IMR-90 (cell line): ENCODE measurements around the gene UBE2E2. TPM values are rescaled to one million over a fixed set of nuclear protein-coding genes. Genes with fewer than 3 reads are reported as not detected.

ENCODE experiments used
- ATAC-seq: fragments of 200-7000 bp; cut with Tn5 transposase; 2 replicates; pipeline ENCODE4 v1.9.1; 2020; ENCODE audit warnings: low read depth, mild to moderate bottlenecking, moderate library complexity
- BruUV-seq: library from RNA; stranded (reverse); fragments of 400-500 nt; replicated peaks from 2 replicates; lab custom pipeline; 2021; lab: Mats Ljungman, UMichigan
- CTCF ChIA-PET: fragments of 300-600 bp; formaldehyde crosslinking; extraction: SDS; loops from one replicate; lab custom pipeline; 2021; ENCODE audit warnings: antibody characterized with exemption; lab: Yijun Ruan, JAX
- POLR2A ChIA-PET: fragments of 300-600 bp; sonication (Branson Sonifier 250); formaldehyde crosslinking; loops from one replicate; lab custom pipeline; 2022; ENCODE audit warnings: antibody characterized with exemption; ENCODE audit not compliant: unreplicated experiment; lab: Charles Lee
- DNase-seq: peaks from one replicate; pipeline ENCODE4 v3.0.0; 2013
- H2AFZ ChIP-seq: replicated peaks from 2 replicates; pipeline ENCODE3; 2013; ENCODE audit warnings: low read length, mild to moderate bottlenecking; ENCODE audit not compliant: poor library complexity
- H2AK5ac ChIP-seq: 2 replicates; pipeline ENCODE4 v1.6.1; 2013; ENCODE audit warnings: low read depth, low read length, inconsistent platforms
- H2AK9ac ChIP-seq: replicated peaks from 2 replicates; pipeline ENCODE3; 2013; ENCODE audit warnings: mild to moderate bottlenecking, low read depth, low read length, moderate library complexity; ENCODE audit not compliant: poor library complexity
- H2BK120ac ChIP-seq: 2 replicates; pipeline ENCODE4 v1.6.1; 2013; ENCODE audit warnings: low read depth, low read length, inconsistent platforms
- H2BK15ac ChIP-seq: 3 replicates; pipeline ENCODE4 v1.6.1; 2013; ENCODE audit warnings: low read depth, low read length, inconsistent platforms
- H2BK20ac ChIP-seq: 2 replicates; pipeline ENCODE4 v1.6.1; 2013; ENCODE audit warnings: low read depth, mild to moderate bottlenecking, inconsistent platforms, low read length, moderate library complexity
- H2BK5ac ChIP-seq: 2 replicates; pipeline ENCODE4 v1.6.1; 2013; ENCODE audit warnings: mild to moderate bottlenecking, low read depth, low read length, inconsistent platforms; ENCODE audit not compliant: poor library complexity, severe bottlenecking
- H3K14ac ChIP-seq: replicated peaks from 2 replicates; pipeline ENCODE4 v1.6.1; 2013; ENCODE audit warnings: low read depth, low read length, inconsistent platforms
- H3K18ac ChIP-seq: 2 replicates; pipeline ENCODE4 v1.6.1; 2013; ENCODE audit warnings: low read depth, low read length, control low read depth
- H3K23ac ChIP-seq: 2 replicates; pipeline ENCODE4 v1.6.1; 2013; ENCODE audit warnings: low read depth, low read length, inconsistent platforms
- H3K27ac ChIP-seq: 2 replicates; pipeline ENCODE4 v1.5.1; 2013; ENCODE audit warnings: mild to moderate bottlenecking, control low read depth, low read length; ENCODE audit not compliant: insufficient read depth
- H3K27me3 ChIP-seq: 2 replicates; pipeline ENCODE4 v1.6.1; 2013; ENCODE audit warnings: low read length; ENCODE audit not compliant: control insufficient read depth, insufficient read depth
- H3K36me3 ChIP-seq: 2 replicates; pipeline ENCODE4 v1.6.1; 2013; ENCODE audit warnings: low read length, mixed read lengths; ENCODE audit not compliant: control insufficient read depth, insufficient read depth
- H3K4ac ChIP-seq: 2 replicates; pipeline ENCODE4 v1.6.1; 2013; ENCODE audit warnings: low read depth, low read length, inconsistent platforms
- H3K4me1 ChIP-seq: 2 replicates; pipeline ENCODE4 v1.6.1; 2013; ENCODE audit warnings: low read length, mixed read lengths; ENCODE audit not compliant: control insufficient read depth, insufficient read depth
- H3K4me2 ChIP-seq: 2 replicates; pipeline ENCODE4 v1.6.1; 2013; ENCODE audit warnings: low read depth, mild to moderate bottlenecking, control low read depth, low read length, moderate library complexity
- H3K4me3 ChIP-seq: 2 replicates; pipeline ENCODE4 v1.5.1; 2013; ENCODE audit warnings: low read depth, mild to moderate bottlenecking, control low read depth, low read length, moderate library complexity; ENCODE audit not compliant: insufficient read depth
- H3K56ac ChIP-seq: 2 replicates; pipeline ENCODE4 v1.6.1; 2013; ENCODE audit warnings: low read length, inconsistent platforms; ENCODE audit not compliant: insufficient read depth; ENCODE audit errors: extremely low read depth
- H3K79me1 ChIP-seq, 2 experiments: 2 replicates each; pipeline ENCODE4 v1.6.1; 2013; ENCODE audit warnings: low read length in 2 of 2, inconsistent platforms in 1 of 2, low read depth in 1 of 2
- H3K9ac ChIP-seq: 2 replicates; pipeline ENCODE4 v1.6.1; 2013; ENCODE audit warnings: low read depth, low read length, control low read depth
- H3K9me1 ChIP-seq: 2 replicates; pipeline ENCODE4 v1.6.1; 2013; ENCODE audit warnings: low read length, inconsistent platforms; ENCODE audit not compliant: insufficient read depth
- H3K9me3 ChIP-seq: 2 replicates; pipeline ENCODE4 v1.6.1; 2013; ENCODE audit warnings: low read length; ENCODE audit not compliant: control insufficient read depth, insufficient read depth
- H4K20me1 ChIP-seq: 2 replicates; pipeline ENCODE4 v1.6.1; 2013; ENCODE audit warnings: low read length, inconsistent platforms; ENCODE audit not compliant: insufficient read depth
- H4K5ac ChIP-seq: 2 replicates; pipeline ENCODE4 v1.6.1; 2013; ENCODE audit warnings: mild to moderate bottlenecking, low read depth, low read length, control low read depth
- H4K8ac ChIP-seq, 2 experiments: 2 replicates each; pipeline ENCODE4 v1.6.1; 2013; ENCODE audit warnings: low read depth in 2 of 2, low read length in 2 of 2, control low read depth in 1 of 2, inconsistent platforms in 1 of 2
- H4K91ac ChIP-seq: 2 replicates; pipeline ENCODE4 v1.6.1; 2013; ENCODE audit warnings: low read depth, low read length, inconsistent platforms; ENCODE audit not compliant: insufficient read depth
- BHLHE40 ChIP-seq: fragments of 150-350 bp; IDR thresholded peaks from 2 replicates; pipeline ENCODE4 v1.6.1; 2016; ENCODE audit warnings: mild to moderate bottlenecking, low read depth, low read length
- CEBPB ChIP-seq: IDR thresholded peaks from 2 replicates; pipeline ENCODE4 v1.6.1; 2012; ENCODE audit warnings: low read depth, low read length, improper control_type of control experiment
- CHD1 ChIP-seq: IDR thresholded peaks from 2 replicates; pipeline ENCODE4 v1.6.1; 2012; ENCODE audit warnings: low read depth, low read length, improper control_type of control experiment
- CTCF ChIP-seq: conservative IDR thresholded peaks from 2 replicates; pipeline ENCODE4 v1.5.1; 2012; ENCODE audit warnings: mild to moderate bottlenecking, low read depth, low read length, improper control_type of control experiment
- ELK1 ChIP-seq: fragments of 150-350 bp; IDR thresholded peaks from 2 replicates; pipeline ENCODE4 v1.6.1; 2016; ENCODE audit warnings: low read depth, mild to moderate bottlenecking, low read length, moderate library complexity, borderline replicate concordance
- FOS ChIP-seq: fragments of 150-350 bp; IDR thresholded peaks from 2 replicates; pipeline ENCODE4 v1.6.1; 2016; ENCODE audit warnings: low read depth, low read length
- MAFK ChIP-seq: IDR thresholded peaks from 2 replicates; pipeline ENCODE4 v1.6.1; 2012; ENCODE audit warnings: low read depth, low read length, improper control_type of control experiment
- MAZ ChIP-seq: IDR thresholded peaks from 2 replicates; pipeline ENCODE4 v1.6.1; 2012; ENCODE audit warnings: low read depth, mild to moderate bottlenecking, low read length, improper control_type of control experiment, moderate library complexity, borderline replicate concordance
- MXI1 ChIP-seq: IDR thresholded peaks from 2 replicates; pipeline ENCODE4 v1.6.1; 2012; ENCODE audit warnings: low read depth, mild to moderate bottlenecking, low read length, moderate library complexity, borderline replicate concordance
- NFE2L2 ChIP-seq: fragments of 150-350 bp; IDR thresholded peaks from 2 replicates; pipeline ENCODE4 v1.6.1; 2016; ENCODE audit warnings: low read depth, mild to moderate bottlenecking, low read length
- POLR2A ChIP-seq: IDR thresholded peaks from 2 replicates; pipeline ENCODE4 v1.6.1; 2012; ENCODE audit warnings: mild to moderate bottlenecking, low read depth, low read length
- RAD21 ChIP-seq: IDR thresholded peaks from 2 replicates; pipeline ENCODE4 v1.6.1; 2012; ENCODE audit warnings: low read length, improper control_type of control experiment
- RCOR1 ChIP-seq: IDR thresholded peaks from 2 replicates; pipeline ENCODE4 v1.6.1; 2012; ENCODE audit warnings: mild to moderate bottlenecking, low read length, improper control_type of control experiment; ENCODE audit not compliant: insufficient replicate concordance
- RFX5 ChIP-seq: IDR thresholded peaks from 2 replicates; pipeline ENCODE4 v1.8.0; 2012; ENCODE audit warnings: low read depth, mild to moderate bottlenecking, low read length, moderate library complexity
- SMC3 ChIP-seq: fragments of 150-350 bp; IDR thresholded peaks from 2 replicates; pipeline ENCODE4 v1.6.1; 2016; ENCODE audit warnings: low read depth, mild to moderate bottlenecking, antibody characterized with exemption, low read length, moderate library complexity
- USF2 ChIP-seq: fragments of 150-350 bp; IDR thresholded peaks from 2 replicates; pipeline ENCODE4 v1.6.1; 2017; ENCODE audit warnings: mild to moderate bottlenecking, antibody characterized with exemption, low read length, low read depth
- WGBS, 2 experiments: methylation state at CpG; one replicate each; pipeline versions ENCODE4 v1.1.5 to v1.1.7; 2013; ENCODE audit warnings: missing lambda C conversion rate in 2 of 2; ENCODE audit not compliant: insufficient read length in 1 of 2; ENCODE audit errors: extremely low coverage in 2 of 2; 5-methylcytosine and 5-hydroxymethylcytosine counted together
- dilution Hi-C: fragments of 300-500 bp; cut with HindIII; formaldehyde crosslinking; loops from one replicate; pipeline ENCODE4 v1.14.3; 2018; ENCODE audit warnings: low sequenced_read_pairs; ENCODE audit not compliant: unreplicated experiment
- in situ Hi-C: fragments of 300-500 bp; cut with MboI; formaldehyde crosslinking; loops from 3 replicates; pipeline ENCODE4 v1.14.3; 2019; ENCODE audit warnings: low sequenced_read_pairs, inconsistent platforms, mixed read lengths
- intact Hi-C: fragments of 100-400 bp; cut with micrococcal nuclease; formaldehyde crosslinking; loops from 2 replicates; pipeline ENCODE4 v1.10.0; 2022
- polyA plus RNA-seq, 3 experiments: library from polyadenylated mRNA; depleted of rRNA; stranded (reverse); fragments of >200 nt; gene quantifications; 2 replicates each; pipeline ENCODE4 v1.2.3, GENCODE V29; 2012; ENCODE audit warnings: low replicate concordance in 1 of 3
- total RNA-seq: library from RNA; depleted of rRNA; stranded (reverse); fragments of >200 nt; gene quantifications from 2 replicates; pipeline ENCODE4 v1.2.3, GENCODE V29; 2012

Gene UBE2E2
- total and polyA plus RNA-seq, 2 of the 4 experiments (the other 2 are of a cell fraction): 18.6 to 32.7 TPM

- in situ Hi-C loops: no loop called here
- no peak overlapping the region for H2BK15ac ChIP-seq
- BruUV-seq: no TSS peak
- no peaks in the 10 kb centered on the region for H3K9me1 ChIP-seq
- H3K4me2 ChIP-seq: no peak overlapping the region
- H2AK9ac ChIP-seq: no peak overlapping the region
- no peaks in the 10 kb centered on the region for H3K27me3 ChIP-seq
- H4K8ac ChIP-seq: no peak overlapping the region
- H3K14ac ChIP-seq: no peak overlapping the region
- no peak overlapping the region for H3K23ac ChIP-seq
- TF ChIP-seq FOS (no peak), RFX5 (no peak), SMC3 (no peak), MAFK (no peak), CEBPB (no peak), POLR2A (no peak), NFE2L2 (no peak), ELK1 (no peak), CTCF (no peak), MAZ (no peak), CHD1 (no peak), USF2 (no peak), BHLHE40 (no peak), RCOR1 (no peak), RAD21 (no peak), MXI1 (no peak)
- H3K18ac ChIP-seq: no peak overlapping the region
- no peaks in the 10 kb centered on the region for H3K36me3 ChIP-seq
- H2BK5ac ChIP-seq: no peak overlapping the region
- no peak for DNase-seq
- ATAC-seq: no peak
- dilution Hi-C loops: no loop called here
- H3K79me1 ChIP-seq: peaks cover 0 to 3% of the 10 kb centered on the region in 2 experiments; a peak in 1 of 4 replicates
- H3K4me3 ChIP-seq: no peak overlapping the region
- no peaks in the 10 kb centered on the region for H4K20me1 ChIP-seq
- no peak overlapping the region for H2AFZ ChIP-seq
- no peak overlapping the region for H2BK120ac ChIP-seq
- no peak overlapping the region for H3K27ac ChIP-seq
- H3K56ac ChIP-seq: no peak overlapping the region
- H2AK5ac ChIP-seq: no peak overlapping the region
- H2BK20ac ChIP-seq: no peak overlapping the region
- WGBS, 2 experiments: 60% methylated on average over 1 of the region's 3 CpGs; no CpG with 5 or more reads in 1 of the 2 experiments
- H3K4me1 ChIP-seq: no peaks in the 10 kb centered on the region
- no peak overlapping the region for H3K4ac ChIP-seq
- ChIA-PET CTCF (no interaction called here), POLR2A (no interaction called here)
- intact Hi-C loops: no loop called here
- H3K9me3 ChIP-seq: no peaks in the 10 kb centered on the region
- H3K9ac ChIP-seq: no peak overlapping the region
- no peak overlapping the region for H4K5ac ChIP-seq
- H4K91ac ChIP-seq: no peak overlapping the region
Observed at GRCh38 chr3:23356923-23357322, 153.8 kb downstream of the UBE2E2 start.
